Measurements from ENCODE around the gene NUCKS1. TPM values are rescaled to one million over a fixed set of nuclear protein-coding genes. Genes with fewer than 3 reads are reported as not detected.
A peak's percentile ranks its signal among the peaks of the same experiment; 100 is the strongest.

NUCKS1 gene
- polyA plus RNA-seq, 1 donor: 106 TPM

GRCh38 chr1:205681364-205681763 lies 68.6 kb downstream of the NUCKS1 start:
- DNase-seq: no peak
- no peaks in the 10 kb centered on the region for H3K36me3 ChIP-seq (ENCODE audit: control insufficient read depth, insufficient read depth, low read length)
- H3K9me3 ChIP-seq (ENCODE audit: control insufficient read depth, low read depth, low read length): no peaks in the 10 kb centered on the region
- H3K4me1 ChIP-seq (ENCODE audit: control insufficient read depth, insufficient read depth, low read length): peaks cover 34% of the 10 kb centered on the region
- no peak overlapping the region for H3K27ac ChIP-seq (ENCODE audit: low read length)
- H3K4me3 ChIP-seq (ENCODE audit: low read length): no peak overlapping the region
- H3K27me3 ChIP-seq (ENCODE audit: control insufficient read depth, insufficient read depth, low read length): no peaks in the 10 kb centered on the region
- WGBS (ENCODE audit: insufficient coverage, low lambda C conversion rate): no CpG with 5 or more reads among the region's 3 CpGs

GRCh38 chr1:205680073-205680851 lies 69.7 kb downstream of the NUCKS1 start, which contains the start of gene SLC45A3:
SLC45A3 (minus strand) TSS chr1:205680509; CDS start chr1:205664656, 15,853 bp downstream.
- Histone ChIP-seq H3K9me3 (ENCODE audit: control insufficient read depth, low read depth, low read length) (no peaks in the 10 kb centered on the region), H3K4me3 (ENCODE audit: low read length) (peak within 1 kb of the TSS; percentile 56), H3K4me1 (ENCODE audit: control insufficient read depth, insufficient read depth, low read length) (peaks cover 44% of the 10 kb centered on the region), H3K27me3 (ENCODE audit: control insufficient read depth, insufficient read depth, low read length) (no peaks in the 10 kb centered on the region), H3K27ac (ENCODE audit: low read length) (peak within 1 kb of the TSS; percentile 90), H3K36me3 (ENCODE audit: control insufficient read depth, insufficient read depth, low read length) (no peaks in the 10 kb centered on the region)
- 0% methylated on average over 1 of the region's 86 CpGs for WGBS (ENCODE audit: insufficient coverage, low lambda C conversion rate)
- DNase-seq: peak in 1 of 2 donors; percentile 62

- no peaks in the 10 kb centered on the region for H3K9me3 ChIP-seq (ENCODE audit: control insufficient read depth, low read depth, low read length)
- DNase-seq: peak in 1 of 2 donors; percentile 76
- peak overlapping the region; percentile 90 for H3K27ac ChIP-seq (ENCODE audit: low read length)
- peak overlapping the region; percentile 56 for H3K4me3 ChIP-seq (ENCODE audit: low read length)
- WGBS (ENCODE audit: insufficient coverage, low lambda C conversion rate): no CpG with 5 or more reads among the region's 10 CpGs
- H3K36me3 ChIP-seq (ENCODE audit: control insufficient read depth, insufficient read depth, low read length): peaks cover 4% of the 10 kb centered on the region
- H3K4me1 ChIP-seq (ENCODE audit: control insufficient read depth, insufficient read depth, low read length): peaks cover 59% of the 10 kb centered on the region
- no peaks in the 10 kb centered on the region for H3K27me3 ChIP-seq (ENCODE audit: control insufficient read depth, insufficient read depth, low read length)
These were observed 71.5 kb downstream of the NUCKS1 start for GRCh38 chr1:205678286-205679111.

- Histone ChIP-seq H3K9me3 (ENCODE audit: control insufficient read depth, low read depth, low read length) (no peaks in the 10 kb centered on the region), H3K4me1 (ENCODE audit: control insufficient read depth, insufficient read depth, low read length) (peaks cover 72% of the 10 kb centered on the region), H3K27me3 (ENCODE audit: control insufficient read depth, insufficient read depth, low read length) (no peaks in the 10 kb centered on the region), H3K36me3 (ENCODE audit: control insufficient read depth, insufficient read depth, low read length) (peaks cover 4% of the 10 kb centered on the region), H3K27ac (ENCODE audit: low read length) (peak overlapping the region; percentile 90), H3K4me3 (ENCODE audit: low read length) (no peak overlapping the region)
- WGBS (ENCODE audit: insufficient coverage, low lambda C conversion rate): no CpG with 5 or more reads among the region's 5 CpGs
- DNase-seq: peak in 1 of 2 donors; percentile 75
These were observed 72.8 kb downstream of the NUCKS1 start for GRCh38 chr1:205677167-205677566.

- no peaks in the 10 kb centered on the region for H3K9me3 ChIP-seq (ENCODE audit: control insufficient read depth, low read depth, low read length)
- H3K27ac ChIP-seq (ENCODE audit: low read length): peak overlapping the region; percentile 90
- DNase-seq: peak in 1 of 2 donors; percentile 76
- H3K4me1 ChIP-seq (ENCODE audit: control insufficient read depth, insufficient read depth, low read length): peaks cover 76% of the 10 kb centered on the region
- no CpG with 5 or more reads among the region's 3 CpGs for WGBS (ENCODE audit: insufficient coverage, low lambda C conversion rate)
- peaks cover 4% of the 10 kb centered on the region for H3K36me3 ChIP-seq (ENCODE audit: control insufficient read depth, insufficient read depth, low read length)
- no peaks in the 10 kb centered on the region for H3K27me3 ChIP-seq (ENCODE audit: control insufficient read depth, insufficient read depth, low read length)
- no peak overlapping the region for H3K4me3 ChIP-seq (ENCODE audit: low read length)
These were observed 73.4 kb downstream of the NUCKS1 start for GRCh38 chr1:205676597-205676996.

GRCh38 chr1:205676002-205676401 lies 74.0 kb downstream of the NUCKS1 start:
- Histone ChIP-seq H3K4me1 (ENCODE audit: control insufficient read depth, insufficient read depth, low read length) (peaks cover 80% of the 10 kb centered on the region), H3K27me3 (ENCODE audit: control insufficient read depth, insufficient read depth, low read length) (no peaks in the 10 kb centered on the region), H3K9me3 (ENCODE audit: control insufficient read depth, low read depth, low read length) (no peaks in the 10 kb centered on the region), H3K27ac (ENCODE audit: low read length) (peak overlapping the region; percentile 90), H3K4me3 (ENCODE audit: low read length) (no peak overlapping the region), H3K36me3 (ENCODE audit: control insufficient read depth, insufficient read depth, low read length) (peaks cover 4% of the 10 kb centered on the region)
- no CpG with 5 or more reads among the region's 5 CpGs for WGBS (ENCODE audit: insufficient coverage, low lambda C conversion rate)
- peak; percentile 80 to 91 for DNase-seq

GRCh38 chr1:205675247-205675646 lies 74.7 kb downstream of the NUCKS1 start:
- no peak for DNase-seq
- peaks cover 4% of the 10 kb centered on the region for H3K36me3 ChIP-seq (ENCODE audit: control insufficient read depth, insufficient read depth, low read length)
- H3K27me3 ChIP-seq (ENCODE audit: control insufficient read depth, insufficient read depth, low read length): no peaks in the 10 kb centered on the region
- peaks cover 82% of the 10 kb centered on the region for H3K4me1 ChIP-seq (ENCODE audit: control insufficient read depth, insufficient read depth, low read length)
- peak overlapping the region; percentile 90 for H3K27ac ChIP-seq (ENCODE audit: low read length)
- no peak overlapping the region for H3K4me3 ChIP-seq (ENCODE audit: low read length)
- WGBS (ENCODE audit: insufficient coverage, low lambda C conversion rate): no CpG with 5 or more reads among the region's 4 CpGs
- no peaks in the 10 kb centered on the region for H3K9me3 ChIP-seq (ENCODE audit: control insufficient read depth, low read depth, low read length)

- peak in 1 of 2 donors; percentile 52 for DNase-seq
- H3K4me1 ChIP-seq (ENCODE audit: control insufficient read depth, insufficient read depth, low read length): peaks cover 91% of the 10 kb centered on the region
- no peak overlapping the region for H3K4me3 ChIP-seq (ENCODE audit: low read length)
- H3K27me3 ChIP-seq (ENCODE audit: control insufficient read depth, insufficient read depth, low read length): no peaks in the 10 kb centered on the region
- peaks cover 4% of the 10 kb centered on the region for H3K36me3 ChIP-seq (ENCODE audit: control insufficient read depth, insufficient read depth, low read length)
- no CpG with 5 or more reads among the region's 4 CpGs for WGBS (ENCODE audit: insufficient coverage, low lambda C conversion rate)
- H3K27ac ChIP-seq (ENCODE audit: low read length): peak overlapping the region; percentile 39
- H3K9me3 ChIP-seq (ENCODE audit: control insufficient read depth, low read depth, low read length): no peaks in the 10 kb centered on the region
These were observed 77.0 kb downstream of the NUCKS1 start for GRCh38 chr1:205672970-205673369.

GRCh38 chr1:205672395-205672889 lies 77.5 kb downstream of the NUCKS1 start:
- Histone ChIP-seq H3K9me3 (ENCODE audit: control insufficient read depth, low read depth, low read length) (no peaks in the 10 kb centered on the region), H3K36me3 (ENCODE audit: control insufficient read depth, insufficient read depth, low read length) (peaks cover 4% of the 10 kb centered on the region), H3K27me3 (ENCODE audit: control insufficient read depth, insufficient read depth, low read length) (no peaks in the 10 kb centered on the region), H3K27ac (ENCODE audit: low read length) (peak overlapping the region; percentile 39), H3K4me3 (ENCODE audit: low read length) (no peak overlapping the region), H3K4me1 (ENCODE audit: control insufficient read depth, insufficient read depth, low read length) (peaks cover 91% of the 10 kb centered on the region)
- 45% methylated on average over 2 of the region's 11 CpGs for WGBS (ENCODE audit: insufficient coverage, low lambda C conversion rate)
- no peak for DNase-seq

Measured in large intestine (tissue), 3 donors.